ENCODE measurements around the gene TCF12.
"Not testable (repeated sequence)": the region's sequence is repeated elsewhere in the genome, so short reads cannot be mapped to it uniquely, and the experiment has no call there.

The TCF12 gene

GRCh38 chr15:56978898-56979662, 60.6 kb downstream of the TCF12 start:
- no peak for DNase-seq (ENCODE audit: low read depth, low spot score)

DNA sequence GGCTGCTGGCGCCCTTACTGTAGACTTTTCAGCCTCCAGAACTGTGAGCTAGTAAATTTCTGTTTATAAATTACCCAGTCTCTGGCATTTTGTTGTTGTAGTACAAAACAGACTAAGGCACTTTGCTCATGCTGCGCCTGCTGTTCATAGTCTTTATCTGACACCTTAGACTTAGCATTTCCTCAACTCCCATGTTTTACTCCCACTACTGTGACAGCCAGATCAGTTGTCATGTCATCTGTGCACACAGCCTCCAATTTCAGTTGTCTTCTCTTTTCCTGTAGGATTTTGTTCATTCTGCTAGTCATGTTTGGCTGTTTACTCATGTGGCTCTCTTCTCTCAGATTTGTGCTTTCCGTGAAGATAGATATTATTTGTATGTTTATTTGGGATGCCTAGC, 62.0 kb downstream of the TCF12 start:
- no peak for DNase-seq (ENCODE audit: low read depth, low spot score)

- DNase-seq (ENCODE audit: low read depth, low spot score): no peak
Measured at GRCh38 chr15:56981160-56981559, 62.7 kb downstream of the TCF12 start.

GRCh38 chr15:56982987-56983386, 64.5 kb downstream of the TCF12 start:
- no peak for DNase-seq (ENCODE audit: low read depth, low spot score)

DNA sequence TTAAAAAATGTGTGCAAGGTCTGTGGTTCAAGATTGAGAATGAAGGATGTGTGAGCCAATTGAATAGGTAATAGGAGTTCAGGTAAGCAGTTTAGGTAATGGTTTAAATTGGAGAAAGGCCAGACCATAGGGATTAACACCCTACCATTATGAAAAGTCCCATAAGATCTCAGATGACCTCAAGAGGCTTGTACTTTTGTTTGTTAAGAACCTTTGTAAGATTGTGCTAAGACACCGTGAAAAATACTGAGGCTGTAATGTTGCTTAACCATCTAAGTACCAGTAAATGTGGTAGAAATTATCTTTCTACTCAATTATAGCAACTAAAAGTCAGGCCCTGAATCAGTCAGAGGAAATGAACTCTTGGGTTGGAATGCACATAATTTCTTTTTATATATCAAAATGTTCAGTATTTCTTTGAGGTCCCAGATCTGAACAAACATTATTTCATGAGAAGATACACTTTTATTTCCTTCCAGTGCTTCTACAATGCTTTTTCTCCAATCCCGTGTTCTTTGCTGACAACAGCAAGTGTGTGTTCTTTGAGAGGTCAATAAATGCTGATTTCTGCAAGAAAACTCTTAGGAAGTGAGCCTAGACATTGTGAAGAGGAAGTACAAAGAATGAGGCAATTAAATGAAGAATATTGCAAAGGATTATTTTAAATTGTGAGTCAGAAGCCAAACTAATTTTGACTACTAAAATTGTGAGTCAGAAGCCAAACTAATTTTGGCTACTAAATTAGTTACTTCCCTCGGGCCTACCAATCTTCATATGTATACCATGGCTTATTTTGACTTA, 66.4 kb downstream of the TCF12 start:
- no peak for DNase-seq (ENCODE audit: low read depth, low spot score)

DNA sequence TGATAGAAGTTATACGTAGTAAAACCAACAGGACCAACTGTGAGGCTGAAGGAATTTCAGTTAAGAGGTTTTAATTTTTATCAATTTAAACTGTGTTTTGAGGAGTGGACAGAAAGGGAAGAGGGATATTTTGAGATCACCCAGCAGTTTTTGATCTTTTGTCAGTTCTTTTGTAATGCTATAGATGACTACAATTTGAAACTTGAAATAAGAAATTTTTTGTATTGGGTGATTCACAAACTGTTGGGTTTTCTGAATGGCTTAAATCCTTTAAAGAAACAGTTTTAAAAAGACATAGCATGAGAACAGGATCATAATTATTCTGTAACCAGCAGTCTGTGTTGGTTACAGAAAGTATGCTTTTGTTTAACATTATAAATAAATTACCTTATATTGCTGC, 67.4 kb downstream of the TCF12 start:
- DNase-seq (ENCODE audit: low read depth, low spot score): no peak

DNA sequence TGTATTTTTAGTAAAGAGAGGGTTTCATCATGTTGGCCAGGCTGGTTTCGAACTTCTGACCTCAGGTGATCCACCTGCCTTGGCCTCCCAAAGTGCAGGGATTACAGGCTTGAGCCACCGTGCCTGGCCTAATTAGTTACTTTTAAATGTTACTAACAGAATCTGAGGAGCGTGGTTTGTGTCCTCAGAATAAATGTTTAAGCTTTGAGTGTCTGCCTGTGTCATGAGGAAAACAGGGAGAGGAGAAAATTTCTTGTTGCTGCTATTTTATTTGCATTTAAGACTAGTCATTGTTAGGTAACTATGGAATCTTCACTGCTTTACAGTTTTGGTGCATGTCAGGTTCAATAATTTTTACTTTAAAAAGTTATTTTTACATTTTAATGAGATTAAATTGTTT, 68.8 kb downstream of the TCF12 start:
- DNase-seq (ENCODE audit: low read depth, low spot score): no peak

DNA sequence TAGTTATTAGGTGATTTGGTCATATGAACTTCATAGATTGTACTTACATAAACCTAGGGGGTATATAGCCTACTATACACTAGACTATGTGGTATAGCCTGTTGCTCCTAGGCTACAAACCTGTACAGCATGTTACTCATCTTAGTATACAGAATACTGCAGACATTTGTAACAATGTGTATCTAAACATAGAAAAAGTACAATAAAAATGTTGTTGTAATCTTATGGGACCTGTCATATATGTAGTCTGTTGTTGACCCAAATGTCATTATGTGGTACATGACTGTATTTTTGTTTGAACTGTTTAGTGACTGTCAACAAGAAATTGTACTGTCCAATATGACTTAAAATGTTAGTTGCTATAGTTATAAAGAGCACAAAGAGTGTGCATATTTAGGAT, 69.8 kb downstream of the TCF12 start:
- no peak for DNase-seq (ENCODE audit: low read depth, low spot score)

DNA sequence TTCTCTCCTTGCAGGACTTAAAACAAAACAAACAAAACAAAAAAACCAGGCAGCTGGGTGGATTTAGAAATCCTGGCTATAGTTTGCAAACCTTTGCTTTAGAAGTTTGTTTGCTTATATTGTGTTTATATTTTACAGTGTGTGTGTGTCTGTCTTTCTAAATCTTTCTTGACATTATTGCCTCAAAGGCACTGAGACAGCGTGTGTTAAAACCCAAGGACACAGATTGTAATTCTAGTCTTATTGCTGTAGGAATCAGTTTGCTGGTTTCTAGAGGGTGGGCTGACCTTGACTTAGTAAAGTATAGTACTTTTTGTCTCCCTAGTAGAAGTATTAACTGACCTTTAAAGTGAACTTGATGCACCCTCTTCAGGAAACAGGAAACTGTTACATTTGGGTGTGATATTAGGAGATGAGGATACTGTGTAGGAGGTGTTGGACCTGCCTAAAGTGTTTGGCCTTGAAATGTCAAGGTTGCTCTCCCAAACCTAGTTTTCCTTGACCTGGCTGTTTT, 71.0 kb downstream of the TCF12 start:
- no peak for DNase-seq (ENCODE audit: low read depth, low spot score)

GRCh38 chr15:56991017-56991416, 72.6 kb downstream of the TCF12 start:
- DNase-seq (ENCODE audit: low read depth, low spot score): no peak

DNA sequence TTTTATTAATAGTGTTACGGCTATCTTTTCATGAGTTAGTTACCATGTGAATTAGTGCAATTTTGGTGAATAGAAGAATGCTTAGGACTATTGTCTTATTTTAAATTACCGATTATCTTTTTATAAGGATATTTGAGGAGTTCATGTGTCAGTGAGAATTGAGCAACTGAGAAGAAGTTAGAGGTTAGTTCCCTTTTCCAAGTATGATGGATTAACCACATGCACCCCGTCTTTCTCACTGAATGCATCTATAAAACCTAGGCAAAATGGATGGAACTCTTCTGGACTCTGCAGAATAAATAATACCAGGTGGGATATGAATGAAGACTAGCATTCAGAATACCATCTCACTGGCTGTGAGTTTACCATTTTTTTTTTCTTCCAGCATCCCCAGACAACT, 74.3 kb downstream of the TCF12 start:
- DNase-seq (ENCODE audit: low read depth, low spot score): no peak

- no peak for DNase-seq (ENCODE audit: low read depth, low spot score)
Measured at GRCh38 chr15:56994280-56994679, 75.8 kb downstream of the TCF12 start.

DNA sequence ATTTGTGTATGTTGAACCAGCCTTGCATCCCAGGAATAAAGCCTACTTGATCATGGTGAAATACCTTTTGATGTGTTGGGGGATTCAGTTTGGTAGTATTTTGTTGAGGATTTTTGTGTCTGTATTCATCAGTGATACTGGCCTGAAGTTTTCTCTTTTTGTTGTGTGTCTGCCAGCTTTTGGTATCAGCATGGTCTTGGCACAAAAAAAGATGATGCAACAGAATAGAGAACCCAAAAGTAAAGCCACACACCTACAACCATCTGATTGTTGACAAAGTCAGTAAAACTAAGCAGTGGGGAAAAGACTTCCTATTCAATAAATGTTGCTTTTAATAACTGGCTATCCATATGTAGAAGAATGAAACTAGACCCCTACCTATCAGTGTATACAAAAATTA, 77.6 kb downstream of the TCF12 start:
- no peak for DNase-seq (ENCODE audit: low read depth, low spot score)

DNA sequence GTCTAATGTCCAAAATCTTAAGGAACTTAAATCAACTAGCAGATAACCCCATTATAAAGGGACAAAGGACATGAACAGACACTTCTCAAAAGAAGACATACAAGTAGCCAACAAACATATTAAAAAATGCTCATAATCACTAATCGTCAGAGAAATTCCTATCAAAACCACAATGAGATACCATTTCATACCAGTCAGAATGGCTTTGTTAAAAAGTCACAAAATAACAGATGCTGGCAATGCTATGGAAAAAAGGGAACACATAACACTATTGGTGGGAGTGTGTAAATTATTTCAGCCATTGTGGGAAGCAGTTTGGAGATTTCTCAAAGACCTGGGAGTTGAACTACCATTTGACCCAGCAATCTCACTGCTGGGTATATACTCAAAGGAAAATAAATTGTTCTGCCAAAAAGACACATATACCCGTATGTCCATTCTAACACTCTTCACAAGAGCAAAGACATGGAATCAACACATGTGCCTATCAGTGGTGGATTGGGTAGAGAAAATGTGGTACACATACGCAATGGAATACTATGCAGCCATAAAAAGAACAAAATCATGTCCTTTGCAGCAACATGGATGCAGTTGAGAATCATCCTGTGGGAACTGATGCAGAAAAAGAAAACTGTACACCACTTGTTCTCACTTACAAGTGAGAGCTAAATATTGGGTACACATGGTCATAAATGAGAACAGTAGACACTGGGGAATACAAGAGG, 78.5 kb downstream of the TCF12 start:
- no peak for DNase-seq (ENCODE audit: low read depth, low spot score)

DNA sequence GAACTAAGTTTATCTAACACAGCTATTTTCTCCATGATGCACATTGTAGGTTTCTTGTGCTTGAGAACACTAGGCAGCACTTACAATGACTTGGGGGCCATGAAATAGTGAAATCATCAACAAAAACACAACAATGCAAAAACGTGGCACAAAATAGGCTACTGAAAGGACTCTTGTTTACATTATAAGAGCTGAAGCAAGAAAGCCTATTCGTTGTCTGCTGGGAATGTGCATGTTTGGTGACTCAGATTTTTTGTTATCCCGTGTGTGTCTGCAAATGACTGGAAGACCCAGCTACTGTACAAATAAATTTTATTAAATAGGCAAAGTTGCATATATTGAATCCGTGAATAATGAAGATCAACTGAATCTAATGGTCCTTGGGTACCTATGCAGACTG, 85.0 kb downstream of the TCF12 start:
- DNase-seq (ENCODE audit: low read depth, low spot score): no peak

DNA sequence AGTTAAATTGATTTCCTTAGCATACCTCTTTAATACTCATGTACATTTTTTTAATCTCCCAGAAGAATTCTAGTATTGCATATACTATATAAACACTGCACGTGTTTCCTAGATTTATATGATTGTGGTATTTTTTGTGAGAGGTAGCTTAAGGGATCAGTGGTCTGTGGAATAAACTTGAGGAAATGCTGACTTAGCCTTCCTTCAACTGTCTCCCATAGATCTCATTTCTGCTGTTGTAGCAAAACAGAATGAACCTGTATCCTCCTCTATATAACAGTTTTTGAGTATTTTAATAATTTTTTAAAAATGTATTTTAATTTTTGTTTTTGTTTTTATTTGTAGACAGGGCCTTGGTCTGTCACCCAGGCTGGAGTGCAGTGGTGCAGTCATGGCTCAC, 86.8 kb downstream of the TCF12 start:
- no peak for DNase-seq (ENCODE audit: low read depth, low spot score)

GRCh38 chr15:57007797-57008196, 89.4 kb downstream of the TCF12 start:
- DNase-seq (ENCODE audit: low read depth, low spot score): not testable (repeated sequence)

DNA sequence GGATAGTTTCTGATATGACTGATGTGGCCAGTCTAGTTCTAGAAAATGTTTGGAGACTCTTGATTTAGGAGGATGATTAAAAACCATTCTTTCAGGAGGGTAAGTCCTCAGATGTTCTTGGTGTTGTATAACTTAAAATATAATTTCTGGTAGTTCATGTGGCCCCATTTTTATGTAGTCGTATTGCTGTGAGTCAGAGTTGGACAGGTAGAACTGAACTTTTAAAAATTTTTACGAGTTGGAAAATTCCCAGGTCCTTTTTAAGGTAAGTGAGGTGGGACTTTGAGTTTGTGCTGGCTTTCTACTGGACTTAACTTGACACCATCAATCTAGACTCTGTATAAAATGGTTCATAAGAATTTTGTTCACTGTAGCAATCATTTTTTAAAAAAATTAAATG, 92.3 kb downstream of the TCF12 start:
- DNase-seq (ENCODE audit: low read depth, low spot score): no peak

GRCh38 chr15:57012556-57012955, 94.1 kb downstream of the TCF12 start:
- no peak for DNase-seq (ENCODE audit: low read depth, low spot score)

GRCh38 chr15:57014896-57015295, 96.5 kb downstream of the TCF12 start:
- DNase-seq (ENCODE audit: low read depth, low spot score): not testable (repeated sequence)

DNA sequence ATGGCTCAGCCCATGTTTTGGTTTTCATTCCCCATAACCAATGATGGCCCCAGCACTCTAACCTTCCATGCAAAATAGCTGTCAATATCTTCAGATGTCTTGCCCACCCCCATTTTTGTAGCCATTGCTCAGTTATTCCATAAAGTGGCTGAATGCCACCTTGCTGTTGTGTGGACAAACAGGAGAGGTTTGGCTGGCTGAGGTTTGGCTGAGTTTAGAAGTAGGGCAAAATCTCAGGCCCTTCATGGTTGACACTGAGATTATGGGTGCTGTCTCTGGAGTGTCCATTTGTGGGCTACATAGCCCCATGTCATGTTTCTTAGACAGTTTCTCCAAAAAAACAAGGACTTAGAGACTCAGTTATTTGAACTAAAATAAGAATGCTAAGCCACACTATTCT, 96.9 kb downstream of the TCF12 start:
- DNase-seq (ENCODE audit: low read depth, low spot score): no peak

DNA sequence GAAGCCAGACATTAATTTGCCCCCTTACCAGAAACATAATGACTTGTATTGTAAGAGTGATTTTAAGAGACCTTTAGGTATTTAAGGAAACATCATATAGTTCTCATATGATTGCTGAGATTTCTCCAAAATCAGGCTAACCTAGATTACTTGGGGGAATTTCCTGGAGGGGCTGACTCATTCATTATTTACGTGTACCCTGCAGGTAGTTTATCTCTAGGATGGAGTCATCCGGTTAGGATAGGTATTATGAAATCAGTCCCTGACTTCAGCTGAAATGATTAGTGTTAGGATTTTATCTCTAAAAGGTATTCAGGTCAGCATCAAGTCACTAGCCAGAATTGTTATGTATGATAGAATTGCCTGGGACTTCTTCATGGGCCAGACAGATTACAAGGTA, 97.5 kb downstream of the TCF12 start:
- no peak for DNase-seq (ENCODE audit: low read depth, low spot score)
